Measurements from ENCODE around the gene CRISP1. TPM values are rescaled to one million over a fixed set of nuclear protein-coding genes. Genes with fewer than 3 reads are reported as not detected.

The CRISP1 gene
- total RNA-seq, 1 experiment from 2014 or later, result not detected

DNA sequence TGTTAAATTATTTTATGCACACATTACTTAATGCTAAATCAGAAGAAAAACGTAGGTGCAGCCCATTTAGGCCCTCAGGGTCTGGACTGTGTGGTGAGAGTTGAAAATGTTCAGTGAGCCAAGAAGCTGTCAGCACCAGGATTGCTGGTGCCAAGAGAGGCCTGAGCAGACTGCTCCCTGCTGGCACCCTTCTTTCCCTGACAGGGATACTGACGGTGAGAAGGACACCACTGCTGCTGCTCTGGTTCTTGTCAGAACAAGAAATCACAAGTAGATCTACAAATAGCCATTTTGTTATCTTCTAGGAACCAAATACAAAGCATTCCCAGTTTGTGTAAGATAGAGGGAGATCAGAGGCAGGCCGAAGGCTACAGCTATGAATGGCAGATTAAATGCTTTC lies 48.7 kb upstream of the CRISP1 start:
- no peak overlapping the region for H3K18ac ChIP-seq (ENCODE audit: insufficient read length, low read depth, low read length)
- no peaks in the 10 kb centered on the region for H3K79me1 ChIP-seq (ENCODE audit: insufficient read depth, low read depth, low read length, poor library complexity, severe bottlenecking)
- H4K8ac ChIP-seq (replicated peaks; ENCODE audit: insufficient read length, low read depth, low read length), result no peak overlapping the region
- H3K14ac ChIP-seq (ENCODE audit: insufficient read depth, low read length), result no peak overlapping the region
- no peak overlapping the region for H2AFZ ChIP-seq (ENCODE audit: low read length)
- H3K9me3 ChIP-seq (ENCODE audit: control insufficient read depth, low read depth, low read length), result no peaks in the 10 kb centered on the region
- no peak overlapping the region for H2BK12ac ChIP-seq (ENCODE audit: insufficient read length, low read depth, low read length)
- Mint-ChIP-seq H3K9me3 (no peaks in the 10 kb centered on the region), H3K27me3 (ENCODE audit: low read depth) (no peaks in the 10 kb centered on the region), H3K4me1 (peaks cover 73 to 75% of the 10 kb centered on the region in 2 experiments), H3K36me3 (ENCODE audit: insufficient read depth in 1 of 3, low read depth in 3 of 3) (no peaks in the 10 kb centered on the region; a peak in 1 of 7 replicates), H3K27ac (peak overlapping the region in 1 of 3 experiments; percentile 71; a peak in 1 of 7 replicates), H3K4me3 (no peak overlapping the region)
- H2AK5ac ChIP-seq (ENCODE audit: insufficient read length, low read length), result no peak overlapping the region
- no peak overlapping the region for H3K9ac ChIP-seq (ENCODE audit: extremely low read depth, insufficient read length, low read length)
- no peak overlapping the region for H2BK5ac ChIP-seq (ENCODE audit: insufficient read length, low read length)
- TF ChIP-seq, protein P1, sequence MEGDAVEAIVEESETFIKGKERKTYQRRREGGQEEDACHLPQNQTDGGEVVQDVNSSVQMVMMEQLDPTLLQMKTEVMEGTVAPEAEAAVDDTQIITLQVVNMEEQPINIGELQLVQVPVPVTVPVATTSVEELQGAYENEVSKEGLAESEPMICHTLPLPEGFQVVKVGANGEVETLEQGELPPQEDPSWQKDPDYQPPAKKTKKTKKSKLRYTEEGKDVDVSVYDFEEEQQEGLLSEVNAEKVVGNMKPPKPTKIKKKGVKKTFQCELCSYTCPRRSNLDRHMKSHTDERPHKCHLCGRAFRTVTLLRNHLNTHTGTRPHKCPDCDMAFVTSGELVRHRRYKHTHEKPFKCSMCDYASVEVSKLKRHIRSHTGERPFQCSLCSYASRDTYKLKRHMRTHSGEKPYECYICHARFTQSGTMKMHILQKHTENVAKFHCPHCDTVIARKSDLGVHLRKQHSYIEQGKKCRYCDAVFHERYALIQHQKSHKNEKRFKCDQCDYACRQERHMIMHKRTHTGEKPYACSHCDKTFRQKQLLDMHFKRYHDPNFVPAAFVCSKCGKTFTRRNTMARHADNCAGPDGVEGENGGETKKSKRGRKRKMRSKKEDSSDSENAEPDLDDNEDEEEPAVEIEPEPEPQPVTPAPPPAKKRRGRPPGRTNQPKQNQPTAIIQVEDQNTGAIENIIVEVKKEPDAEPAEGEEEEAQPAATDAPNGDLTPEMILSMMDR (conservative IDR thresholded peaks at IDR 0.05), result no peak
- H3K56ac ChIP-seq (ENCODE audit: insufficient read length, low read depth, low read length), result no peak overlapping the region
- no peak overlapping the region for H3K4me2 ChIP-seq (ENCODE audit: insufficient read depth, insufficient read length, low read length)
- H3K23me2 ChIP-seq (ENCODE audit: insufficient read length, low read depth, low read length, poor library complexity, severe bottlenecking), result no peaks in the 10 kb centered on the region
- WGBS (ENCODE audit: extremely low coverage, insufficient read length, low lambda C conversion rate), result no CpG with 5 or more reads among the region's 3 CpGs
- H3K4me1 ChIP-seq (ENCODE audit: insufficient read depth, low read length), result peaks cover 4% of the 10 kb centered on the region; the same call in 1 of the 2 replicates
- no peaks in the 10 kb centered on the region for H4K20me1 ChIP-seq (ENCODE audit: control insufficient read depth, insufficient read depth, insufficient read length)
- H3K27me3 ChIP-seq (ENCODE audit: insufficient read depth, low read length), result no peaks in the 10 kb centered on the region
- H2BK15ac ChIP-seq (ENCODE audit: low read depth, low read length), result no peak overlapping the region
- H2BK120ac ChIP-seq (ENCODE audit: low read depth, low read length, poor library complexity, severe bottlenecking), result no peak overlapping the region
- no peak overlapping the region for H3K27ac ChIP-seq (ENCODE audit: insufficient read length, low read depth, low read length)
- H3K4ac ChIP-seq (ENCODE audit: low read depth, low read length), result no peak overlapping the region
- peak; percentile 44 for DNase-seq
- no peak overlapping the region for H3T11ph ChIP-seq (ENCODE audit: low read length)
- H4K91ac ChIP-seq (ENCODE audit: insufficient read length, low read depth, low read length), result no peak overlapping the region
- H3K79me2 ChIP-seq (ENCODE audit: insufficient read depth, low read length), result no peaks in the 10 kb centered on the region
- no peak overlapping the region for H3K23ac ChIP-seq (ENCODE audit: insufficient read length, low read depth, low read length)
- no peak overlapping the region for H4K5ac ChIP-seq (ENCODE audit: insufficient read length, low read depth, low read length)
- H2BK20ac ChIP-seq (ENCODE audit: low read depth, low read length, poor library complexity, severe bottlenecking), result no peak overlapping the region
